Colonic mucosa (tissue), 4 donors: ENCODE data around the gene ACAD11. TPM values are rescaled to one million over a fixed set of nuclear protein-coding genes. Genes with fewer than 3 reads are reported as not detected.

Experiments used
- DNase-seq: peaks from one replicate; pipeline ENCODE4 v3.0.0-alpha.2; 2020
- H3K27ac ChIP-seq: fragments of 200-600 bp; one replicate; pipeline ENCODE4 v1.8.0; 2021
- H3K27me3 ChIP-seq: fragments of 200-600 bp; one replicate; pipeline ENCODE4 v1.8.0; 2021
- H3K36me3 ChIP-seq: fragments of 200-600 bp; one replicate; pipeline ENCODE4 v1.8.0; 2021
- H3K4me1 ChIP-seq: fragments of 200-600 bp; one replicate; pipeline ENCODE4 v1.8.0; 2021; ENCODE audit warnings: mild to moderate bottlenecking
- H3K4me3 ChIP-seq: fragments of 200-600 bp; one replicate; pipeline ENCODE4 v1.8.0; 2021
- H3K9ac ChIP-seq, 2 donors: one replicate each; pipeline ENCODE4 v1.7.0; 2013; ENCODE audit warnings: control low read depth in 2 of 2, low read depth in 2 of 2, low read length in 2 of 2
- H3K9me3 ChIP-seq: fragments of 200-600 bp; one replicate; pipeline ENCODE4 v1.8.0; 2021
- intact Hi-C: fragments of 100-400 bp; cut with DNase I; formaldehyde crosslinking; loops from one replicate; pipeline ENCODE4 v1.14.1; 2022
- total RNA-seq, 2 donors: library from RNA; stranded (reverse); fragmentation: NEBNext Ultra II Directional in 1 of 2; extraction: Animal tissue kit (Norgen Biotek cat#: 25700) in 1 of 2; gene quantifications; one replicate each; pipeline ENCODE4 v1.2.1, GENCODE V29; 2021
- TF ChIP-seq, protein P1 (sequence below): fragments of 200-600 bp; IDR thresholded peaks from one replicate; pipeline ENCODE4 v1.8.0; 2022; ENCODE audit warnings: antibody characterized with exemption, mild to moderate bottlenecking
- donor health status: healthy.
- donor health status: DM: no; HTN: no; CAD: no.
- donor health status: DM: no; HTN: no; CAD: no.

The ACAD11 gene
- total RNA-seq, 2 donors from 2014 or later, result 7.2 to 8.9 TPM

GRCh38 chr3:132555306-132556035 lies 104.1 kb downstream of the ACAD11 start:
- H3K9ac ChIP-seq, result no peak overlapping the region
- H3K36me3 ChIP-seq, result no peaks in the 10 kb centered on the region
- DNase-seq, result no peak
- H3K4me3 ChIP-seq, result no peak overlapping the region
- H3K4me1 ChIP-seq, result no peaks in the 10 kb centered on the region
- no peaks in the 10 kb centered on the region for H3K27me3 ChIP-seq
- no peak overlapping the region for H3K27ac ChIP-seq
- intact Hi-C loops, result no loop called here
- H3K9me3 ChIP-seq, result no peaks in the 10 kb centered on the region
- TF ChIP-seq, protein P1, sequence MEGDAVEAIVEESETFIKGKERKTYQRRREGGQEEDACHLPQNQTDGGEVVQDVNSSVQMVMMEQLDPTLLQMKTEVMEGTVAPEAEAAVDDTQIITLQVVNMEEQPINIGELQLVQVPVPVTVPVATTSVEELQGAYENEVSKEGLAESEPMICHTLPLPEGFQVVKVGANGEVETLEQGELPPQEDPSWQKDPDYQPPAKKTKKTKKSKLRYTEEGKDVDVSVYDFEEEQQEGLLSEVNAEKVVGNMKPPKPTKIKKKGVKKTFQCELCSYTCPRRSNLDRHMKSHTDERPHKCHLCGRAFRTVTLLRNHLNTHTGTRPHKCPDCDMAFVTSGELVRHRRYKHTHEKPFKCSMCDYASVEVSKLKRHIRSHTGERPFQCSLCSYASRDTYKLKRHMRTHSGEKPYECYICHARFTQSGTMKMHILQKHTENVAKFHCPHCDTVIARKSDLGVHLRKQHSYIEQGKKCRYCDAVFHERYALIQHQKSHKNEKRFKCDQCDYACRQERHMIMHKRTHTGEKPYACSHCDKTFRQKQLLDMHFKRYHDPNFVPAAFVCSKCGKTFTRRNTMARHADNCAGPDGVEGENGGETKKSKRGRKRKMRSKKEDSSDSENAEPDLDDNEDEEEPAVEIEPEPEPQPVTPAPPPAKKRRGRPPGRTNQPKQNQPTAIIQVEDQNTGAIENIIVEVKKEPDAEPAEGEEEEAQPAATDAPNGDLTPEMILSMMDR, result no peak

DNA sequence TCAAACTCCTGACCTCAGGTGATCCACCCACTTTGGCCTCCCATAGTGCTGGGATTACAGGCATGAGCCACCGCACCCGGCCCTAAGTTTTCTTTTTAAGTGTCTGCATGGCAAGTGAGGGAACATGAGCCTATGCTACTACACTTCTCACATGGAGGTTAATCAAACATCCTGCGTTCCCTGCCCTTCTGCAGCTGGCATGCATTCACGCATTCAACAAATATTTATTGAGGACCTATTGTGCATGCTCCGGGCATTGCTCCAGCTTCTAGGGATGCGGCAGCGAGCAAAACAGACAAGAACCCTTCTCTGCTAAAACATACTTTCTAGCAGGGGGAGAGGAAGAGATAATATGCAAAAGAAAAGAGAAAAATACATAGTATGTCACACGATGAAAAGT lies 105.2 kb downstream of the ACAD11 start:
- no peaks in the 10 kb centered on the region for H3K36me3 ChIP-seq
- intact Hi-C loops, result no loop called here
- no peaks in the 10 kb centered on the region for H3K9me3 ChIP-seq
- no peaks in the 10 kb centered on the region for H3K4me1 ChIP-seq
- TF ChIP-seq, protein P1, result no peak
- DNase-seq, result no peak
- H3K27me3 ChIP-seq, result no peaks in the 10 kb centered on the region
- no peak overlapping the region for H3K9ac ChIP-seq
- no peak overlapping the region for H3K27ac ChIP-seq
- H3K4me3 ChIP-seq, result no peak overlapping the region

DNA sequence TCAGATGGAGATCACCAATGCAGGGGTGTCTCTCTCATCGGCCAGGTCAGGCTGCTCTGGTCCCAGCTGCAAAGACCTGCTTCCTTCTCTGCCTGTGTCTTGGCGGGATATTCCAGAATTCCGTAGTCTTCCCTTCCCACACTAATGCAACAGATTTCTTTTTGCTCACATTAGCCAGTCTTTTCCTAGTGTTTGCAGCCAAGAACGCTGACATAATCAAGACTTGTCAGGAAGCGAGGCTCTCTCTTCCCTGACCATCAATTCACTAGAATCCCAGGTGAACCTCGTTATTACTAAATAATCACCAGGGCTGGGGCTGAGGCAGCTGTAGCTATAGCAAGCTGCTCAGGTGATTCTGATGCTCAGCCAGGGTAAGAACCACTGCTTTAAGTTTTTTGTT lies 105.8 kb downstream of the ACAD11 start:
- TF ChIP-seq, protein P1, result no peak
- intact Hi-C loops, result no loop called here
- no peak for DNase-seq

DNA sequence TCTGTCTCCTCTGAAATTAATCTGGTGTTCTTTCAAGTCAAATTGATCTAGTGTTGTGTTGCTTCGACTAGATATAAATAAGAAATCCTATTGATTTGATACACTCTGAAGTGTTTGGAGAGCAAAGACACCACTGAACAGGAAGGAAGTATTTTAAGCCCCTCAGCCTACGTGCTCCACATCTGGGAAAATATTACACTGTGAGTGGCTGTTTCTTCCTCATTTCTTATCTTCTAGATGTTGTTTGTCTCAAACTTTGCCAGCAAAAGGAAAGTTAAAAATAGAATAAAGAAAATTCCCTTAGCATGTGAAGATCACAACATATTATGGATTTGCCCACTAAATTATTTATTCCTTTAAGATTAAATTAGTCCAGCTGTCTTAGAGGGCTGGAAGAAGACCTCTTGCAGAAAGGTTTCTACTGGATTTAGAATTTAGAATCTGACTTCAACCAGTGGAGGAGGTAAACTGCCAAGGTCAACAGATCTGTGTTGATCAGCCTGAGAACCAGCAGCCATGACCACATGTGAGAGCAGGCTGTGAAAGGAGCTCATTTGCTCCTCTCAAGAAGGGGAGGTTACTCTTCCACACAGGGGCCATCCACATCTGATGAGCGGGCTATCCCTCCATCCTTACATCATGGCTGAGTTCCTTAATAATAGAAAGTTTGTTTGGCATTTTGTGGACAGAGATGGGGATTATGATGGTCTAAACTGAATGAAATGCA lies 108.9 kb downstream of the ACAD11 start:
- no peak for DNase-seq
- Histone ChIP-seq H3K9ac (no peak overlapping the region), H3K4me1 (no peaks in the 10 kb centered on the region), H3K9me3 (no peaks in the 10 kb centered on the region), H3K36me3 (no peaks in the 10 kb centered on the region), H3K4me3 (no peak overlapping the region), H3K27me3 (no peaks in the 10 kb centered on the region), H3K27ac (no peak overlapping the region)
- intact Hi-C loops, result no loop called here
- TF ChIP-seq, protein P1, result no peak

More for the DNA sequence above, 105.8 kb downstream of the ACAD11 start:
- Histone ChIP-seq H3K27ac (no peak overlapping the region), H3K9ac (no peak overlapping the region), H3K9me3 (no peaks in the 10 kb centered on the region), H3K4me3 (no peak overlapping the region), H3K4me1 (no peaks in the 10 kb centered on the region), H3K27me3 (no peaks in the 10 kb centered on the region), H3K36me3 (no peaks in the 10 kb centered on the region)

DNA sequence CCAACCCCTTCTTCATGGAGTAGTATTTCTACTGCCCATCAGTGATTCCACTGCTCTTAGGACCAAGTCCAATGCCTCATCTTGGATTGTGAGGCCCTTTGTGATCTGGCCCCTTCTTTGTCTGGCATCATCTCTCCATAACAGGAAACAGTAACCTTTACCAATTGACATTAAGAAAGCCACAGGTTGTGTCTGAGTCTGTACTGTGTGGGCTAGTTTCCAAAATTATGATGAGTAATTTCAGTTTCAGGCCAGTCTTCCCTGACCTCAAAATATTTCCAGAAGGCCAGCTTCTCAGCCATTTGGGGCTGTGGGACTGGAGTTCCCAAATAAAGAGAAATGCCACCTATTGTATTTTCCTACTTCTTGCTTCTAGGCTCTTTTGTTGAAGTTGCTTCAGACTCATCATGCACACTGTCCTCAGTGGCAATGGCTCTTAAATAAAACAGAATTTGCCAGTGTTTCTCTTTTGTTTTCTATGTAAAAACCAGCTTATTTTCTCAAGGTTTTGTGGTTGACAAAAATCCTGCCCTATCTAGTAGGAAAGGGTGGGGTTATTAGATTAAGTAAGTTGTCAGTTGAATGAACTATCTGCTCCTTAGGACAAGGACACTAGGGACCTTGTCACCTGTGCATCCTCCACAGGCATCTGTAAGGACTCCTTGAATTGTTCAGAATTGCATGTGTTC lies 109.6 kb downstream of the ACAD11 start:
- no peak overlapping the region for H3K27ac ChIP-seq
- no peak overlapping the region for H3K9ac ChIP-seq
- no peak for DNase-seq
- TF ChIP-seq, protein P1, result no peak
- H3K4me3 ChIP-seq, result no peak overlapping the region
- H3K27me3 ChIP-seq, result no peaks in the 10 kb centered on the region
- H3K9me3 ChIP-seq, result no peaks in the 10 kb centered on the region
- intact Hi-C loops, result no loop called here
- H3K36me3 ChIP-seq, result no peaks in the 10 kb centered on the region
- no peaks in the 10 kb centered on the region for H3K4me1 ChIP-seq
